ENCODE results near the gene ALOX5. TPM values are rescaled to one million over a fixed set of nuclear protein-coding genes. Genes with fewer than 3 reads are reported as not detected.
"Not testable (repeated sequence)": the region's sequence is repeated elsewhere in the genome, so short reads cannot be mapped to it uniquely, and the experiment has no call there.

ALOX5 gene
- total RNA-seq, 2 donors from 2014 or later, result 6.2 to 6.4 TPM

DNA sequence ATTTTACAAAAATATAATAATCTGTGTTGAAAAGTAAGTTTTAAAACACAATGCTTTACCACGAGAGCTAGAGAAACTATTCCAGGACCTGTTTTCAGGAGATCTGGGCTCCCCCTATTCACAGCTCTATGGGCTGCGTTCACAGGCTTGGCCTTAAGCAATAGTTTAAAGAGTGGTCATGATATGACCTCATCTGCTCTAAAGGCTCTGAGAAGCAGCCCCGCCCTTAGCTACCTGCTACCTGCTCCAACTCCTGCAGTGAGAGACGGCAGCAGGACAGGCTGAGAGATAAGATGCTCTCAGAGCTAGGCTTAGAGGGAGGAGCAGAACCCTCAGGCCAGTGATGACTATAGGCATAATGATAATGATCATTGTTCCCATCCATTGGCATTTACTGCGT is 12.6 kb downstream of the ALOX5 start:
- Histone ChIP-seq H3K27me3 (no peaks in the 10 kb centered on the region), H3K4me1 (no peaks in the 10 kb centered on the region), H3K36me3 (no peaks in the 10 kb centered on the region), H3K9ac (ENCODE audit: low read depth in 2 of 2, low read length in 2 of 2) (no peak overlapping the region), H3K9me3 (no peaks in the 10 kb centered on the region), H3K4me3 (no peak overlapping the region), H3K27ac (no peak overlapping the region)
- intact Hi-C loops (cut with DNase I), result no loop called here
- TF ChIP-seq, protein P1, sequence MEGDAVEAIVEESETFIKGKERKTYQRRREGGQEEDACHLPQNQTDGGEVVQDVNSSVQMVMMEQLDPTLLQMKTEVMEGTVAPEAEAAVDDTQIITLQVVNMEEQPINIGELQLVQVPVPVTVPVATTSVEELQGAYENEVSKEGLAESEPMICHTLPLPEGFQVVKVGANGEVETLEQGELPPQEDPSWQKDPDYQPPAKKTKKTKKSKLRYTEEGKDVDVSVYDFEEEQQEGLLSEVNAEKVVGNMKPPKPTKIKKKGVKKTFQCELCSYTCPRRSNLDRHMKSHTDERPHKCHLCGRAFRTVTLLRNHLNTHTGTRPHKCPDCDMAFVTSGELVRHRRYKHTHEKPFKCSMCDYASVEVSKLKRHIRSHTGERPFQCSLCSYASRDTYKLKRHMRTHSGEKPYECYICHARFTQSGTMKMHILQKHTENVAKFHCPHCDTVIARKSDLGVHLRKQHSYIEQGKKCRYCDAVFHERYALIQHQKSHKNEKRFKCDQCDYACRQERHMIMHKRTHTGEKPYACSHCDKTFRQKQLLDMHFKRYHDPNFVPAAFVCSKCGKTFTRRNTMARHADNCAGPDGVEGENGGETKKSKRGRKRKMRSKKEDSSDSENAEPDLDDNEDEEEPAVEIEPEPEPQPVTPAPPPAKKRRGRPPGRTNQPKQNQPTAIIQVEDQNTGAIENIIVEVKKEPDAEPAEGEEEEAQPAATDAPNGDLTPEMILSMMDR (IDR thresholded peaks at IDR 0.05), result no peak
- no peak for DNase-seq

GRCh38 chr10:45387096-45387893 is 13.3 kb downstream of the ALOX5 start:
- H3K4me3 ChIP-seq, result no peak overlapping the region
- no peak for DNase-seq
- H3K27me3 ChIP-seq, result no peaks in the 10 kb centered on the region
- H3K27ac ChIP-seq, result no peak overlapping the region
- no peaks in the 10 kb centered on the region for H3K9me3 ChIP-seq
- H3K36me3 ChIP-seq, result no peaks in the 10 kb centered on the region
- TF ChIP-seq, protein P1 (IDR thresholded peaks at IDR 0.05), result no peak
- intact Hi-C loops (cut with DNase I), result no loop called here
- no peak overlapping the region for H3K9ac ChIP-seq (ENCODE audit: low read depth in 2 of 2, low read length in 2 of 2)
- H3K4me1 ChIP-seq, result no peaks in the 10 kb centered on the region

DNA sequence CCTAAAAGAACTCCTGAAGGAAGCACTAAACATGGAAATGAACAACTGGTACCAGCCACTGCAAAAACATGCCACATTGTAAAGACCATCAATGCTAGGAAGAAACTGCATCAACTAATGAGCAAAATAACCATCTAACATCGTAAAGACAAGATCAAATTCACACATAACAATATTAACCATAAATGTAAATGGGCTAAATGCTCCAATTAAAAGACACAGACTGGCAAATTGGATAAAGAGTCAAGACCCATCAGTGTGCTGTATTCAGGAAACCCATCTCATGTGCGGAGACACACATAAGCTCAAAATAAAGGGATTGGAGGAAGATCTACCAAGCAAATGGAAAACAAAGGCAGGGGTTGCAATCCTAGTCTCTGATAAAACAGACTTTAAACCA is 15.7 kb downstream of the ALOX5 start:
- H3K9ac ChIP-seq (ENCODE audit: low read depth in 2 of 2, low read length in 2 of 2); H3K27me3 ChIP-seq; intact Hi-C loops (cut with DNase I); DNase-seq; H3K36me3 ChIP-seq; H3K4me1 ChIP-seq; H3K4me3 ChIP-seq; H3K27ac ChIP-seq; H3K9me3 ChIP-seq: not testable (repeated sequence)

GRCh38 chr10:45391636-45392035 is 17.6 kb downstream of the ALOX5 start:
- H3K9me3 ChIP-seq; DNase-seq; intact Hi-C loops (cut with DNase I); H3K4me1 ChIP-seq; H3K27me3 ChIP-seq; H3K9ac ChIP-seq (ENCODE audit: low read depth in 2 of 2, low read length in 2 of 2); H3K4me3 ChIP-seq; H3K27ac ChIP-seq; H3K36me3 ChIP-seq: not testable (repeated sequence)

DNA sequence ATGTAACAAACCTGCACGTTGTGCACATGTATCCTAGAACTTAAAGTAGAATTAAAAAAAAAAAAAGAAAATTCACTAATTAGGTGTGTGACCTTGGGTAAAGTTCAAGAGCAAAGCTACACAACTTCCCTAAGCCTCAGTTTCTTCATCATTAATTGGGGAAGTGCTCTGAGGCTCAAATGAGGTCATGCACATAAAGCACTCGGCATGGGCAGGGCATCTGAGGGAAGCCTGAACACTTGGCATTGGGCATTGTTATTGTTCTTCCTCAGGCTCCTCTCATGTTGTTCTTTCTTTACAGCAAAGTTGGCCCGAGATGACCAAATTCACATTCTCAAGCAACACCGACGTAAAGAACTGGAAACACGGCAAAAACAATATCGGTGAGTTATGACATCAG is 21.5 kb downstream of the ALOX5 start:
- DNase-seq, result no peak

DNA sequence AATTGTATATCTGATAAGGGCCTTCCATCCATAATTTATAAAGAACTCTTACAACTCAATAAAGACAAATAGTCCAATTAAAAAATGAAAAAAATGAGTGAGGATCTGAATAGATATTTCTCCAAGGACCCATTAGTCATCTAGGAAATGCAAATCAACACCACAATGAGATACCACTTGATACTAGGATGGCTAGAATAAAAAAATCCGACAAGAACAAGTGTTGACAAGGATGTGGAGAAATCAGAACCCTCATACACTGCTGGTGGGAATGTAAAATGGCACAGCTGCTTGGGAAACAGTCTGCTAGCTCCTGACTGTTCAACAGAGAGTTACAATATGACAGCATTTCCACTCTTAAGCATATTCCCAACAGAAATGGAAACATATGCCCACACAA is 24.6 kb downstream of the ALOX5 start:
- H3K9ac ChIP-seq (ENCODE audit: low read depth in 2 of 2, low read length in 2 of 2), result no peak overlapping the region
- TF ChIP-seq, protein P1 (IDR thresholded peaks at IDR 0.05), result no peak
- no peaks in the 10 kb centered on the region for H3K36me3 ChIP-seq
- H3K4me3 ChIP-seq, result no peak overlapping the region
- H3K9me3 ChIP-seq, result no peaks in the 10 kb centered on the region
- H3K27ac ChIP-seq, result no peak overlapping the region
- no peak for DNase-seq
- intact Hi-C loops (cut with DNase I), result no loop called here
- no peaks in the 10 kb centered on the region for H3K27me3 ChIP-seq
- H3K4me1 ChIP-seq, result no peaks in the 10 kb centered on the region

More for the DNA sequence above, 21.5 kb downstream of the ALOX5 start:
- no peaks in the 10 kb centered on the region for H3K27me3 ChIP-seq
- no peak overlapping the region for H3K9ac ChIP-seq (ENCODE audit: low read depth in 2 of 2, low read length in 2 of 2)
- H3K9me3 ChIP-seq, result no peaks in the 10 kb centered on the region
- no peak overlapping the region for H3K27ac ChIP-seq
- TF ChIP-seq, protein P1 (IDR thresholded peaks at IDR 0.05), result no peak
- H3K4me1 ChIP-seq, result no peaks in the 10 kb centered on the region
- intact Hi-C loops (cut with DNase I), result no loop called here
- no peak overlapping the region for H3K4me3 ChIP-seq
- no peaks in the 10 kb centered on the region for H3K36me3 ChIP-seq
